HEK293 (cell line): ENCODE measurements around the gene RPL19.

Source experiments
- CTCF ChIA-PET: fragments of 350-600 bp; formaldehyde crosslinking; extraction: SDS; loops from one replicate; lab custom pipeline; 2021; ENCODE audit warnings: antibody characterized with exemption; lab: Yijun Ruan, JAX
- POLR2A ChIA-PET: fragments of 300-600 bp; formaldehyde crosslinking; extraction: SDS; loops from one replicate; lab custom pipeline; 2020; ENCODE audit warnings: antibody characterized with exemption, inconsistent platforms; lab: Yijun Ruan, JAX
- H3K27ac ChIP-seq: fragments of 200-500 bp; sonication (Bioruptor generic); 2 replicates; pipeline ENCODE4 v1.5.1; 2014; ENCODE audit warnings: low read depth, low read length, control low read depth, inconsistent platforms; ENCODE audit errors: extremely low read depth
- H3K36me3 ChIP-seq, 2 experiments: fragments of 200-500 bp in 1 of 2; sonication (Bioruptor generic) in 1 of 2; 1 replicate in 1 of 2; 2 replicates in 1 of 2; pipeline ENCODE4 v1.5.1; 2014 to 2017; ENCODE audit warnings: inconsistent platforms in 2 of 2, low read length in 2 of 2; ENCODE audit not compliant: control insufficient read depth in 2 of 2, insufficient read depth in 1 of 2
- H3K4me1 ChIP-seq: fragments of 200-500 bp; sonication (Bioruptor generic); 2 replicates; pipeline ENCODE4 v1.5.1; 2014; ENCODE audit warnings: mild to moderate bottlenecking, low read length, inconsistent platforms; ENCODE audit not compliant: control insufficient read depth, insufficient read depth
- H3K4me3 ChIP-seq: 2 replicates; pipeline ENCODE4 v1.5.1; 2011; ENCODE audit warnings: low read depth, mild to moderate bottlenecking, control low read depth, low read length, moderate library complexity
- H3K9me3 ChIP-seq: fragments of 200-500 bp; sonication (Bioruptor generic); 2 replicates; pipeline ENCODE4 v1.5.1; 2014; ENCODE audit warnings: low read depth, low read length, inconsistent platforms; ENCODE audit not compliant: control insufficient read depth, insufficient read depth
- EGR2 ChIP-seq: fragments of 450-650 bp; formaldehyde crosslinking; IDR thresholded peaks from 2 replicates; pipeline ENCODE4 v1.5.1; 2016; ENCODE audit warnings: low read depth, missing biosample characterization, missing genetic modification characterization
- GLI2 ChIP-seq: fragments of 450-650 bp; formaldehyde crosslinking; IDR thresholded peaks from 2 replicates; pipeline ENCODE4; 2017; ENCODE audit warnings: missing biosample characterization, missing genetic modification characterization, low read depth, borderline replicate concordance
- KLF9 ChIP-seq: fragments of 450-650 bp; formaldehyde crosslinking; IDR thresholded peaks from 2 replicates; pipeline ENCODE4 v1.5.1; 2016; ENCODE audit warnings: missing biosample characterization, missing genetic modification characterization, low read depth
- SALL2 ChIP-seq: fragments of 450-650 bp; formaldehyde crosslinking; IDR thresholded peaks from 2 replicates; pipeline ENCODE4 v1.5.0; 2017; ENCODE audit warnings: missing biosample characterization, mild to moderate bottlenecking, missing genetic modification characterization, borderline replicate concordance
- SP2 ChIP-seq: fragments of 450-650 bp; formaldehyde crosslinking; IDR thresholded peaks from 2 replicates; pipeline ENCODE4 v1.5.1; 2016; ENCODE audit warnings: missing biosample characterization, missing genetic modification characterization
- ZNF114 ChIP-seq: fragments of 450-650 bp; formaldehyde crosslinking; IDR thresholded peaks from 2 replicates; pipeline ENCODE4 v1.5.0; 2017; ENCODE audit warnings: missing biosample characterization, missing genetic modification characterization
- ZNF133 ChIP-seq: fragments of 450-650 bp; formaldehyde crosslinking; IDR thresholded peaks from 2 replicates; pipeline ENCODE4 v1.5.1; 2016; ENCODE audit warnings: missing biosample characterization, missing genetic modification characterization
- ZNF155 ChIP-seq: fragments of 450-650 bp; formaldehyde crosslinking; IDR thresholded peaks from 2 replicates; pipeline ENCODE4 v1.5.1; 2016; ENCODE audit warnings: missing biosample characterization, missing genetic modification characterization
- ZNF169 ChIP-seq: fragments of 450-650 bp; formaldehyde crosslinking; IDR thresholded peaks from 2 replicates; pipeline ENCODE4 v1.5.1; 2016; ENCODE audit warnings: missing biosample characterization, missing genetic modification characterization
- ZNF529 ChIP-seq: fragments of 450-650 bp; formaldehyde crosslinking; IDR thresholded peaks from 2 replicates; pipeline ENCODE4 v1.5.1; 2017; ENCODE audit warnings: missing genetic modification characterization, missing biosample characterization; ENCODE audit not compliant: insufficient replicate concordance
- ZNF530 ChIP-seq: fragments of 450-650 bp; formaldehyde crosslinking; IDR thresholded peaks from 2 replicates; pipeline ENCODE4 v1.5.1; 2016; ENCODE audit warnings: low read depth, missing biosample characterization, missing genetic modification characterization
- ZNF558 ChIP-seq: fragments of 450-650 bp; formaldehyde crosslinking; IDR thresholded peaks from 2 replicates; pipeline ENCODE4 v1.5.1; 2016; ENCODE audit warnings: missing biosample characterization, missing genetic modification characterization
- ZNF585B ChIP-seq: fragments of 450-650 bp; formaldehyde crosslinking; IDR thresholded peaks from 2 replicates; pipeline ENCODE4 v1.5.1; 2016; ENCODE audit warnings: missing biosample characterization, missing genetic modification characterization
- ZNF626 ChIP-seq: fragments of 450-650 bp; sonication (Bioruptor Pico); formaldehyde crosslinking; IDR thresholded peaks from 2 replicates; pipeline ENCODE4 v1.5.1; 2018; ENCODE audit warnings: missing biosample characterization, missing genetic modification characterization, inconsistent platforms
- ZNF629 ChIP-seq: fragments of 450-650 bp; formaldehyde crosslinking; IDR thresholded peaks from 2 replicates; pipeline ENCODE4 v1.5.1; 2017; ENCODE audit warnings: missing biosample characterization, missing genetic modification characterization
- ZNF670 ChIP-seq: fragments of 450-650 bp; formaldehyde crosslinking; IDR thresholded peaks from 2 replicates; pipeline ENCODE4 v1.5.1; 2016; ENCODE audit warnings: missing biosample characterization, missing genetic modification characterization, low read depth
- ZNF776 ChIP-seq: fragments of 450-650 bp; formaldehyde crosslinking; IDR thresholded peaks from 2 replicates; pipeline ENCODE4 v1.5.0; 2017; ENCODE audit warnings: missing biosample characterization, missing genetic modification characterization, borderline replicate concordance
- ZNF791 ChIP-seq: fragments of 450-650 bp; formaldehyde crosslinking; IDR thresholded peaks from 2 replicates; pipeline ENCODE4 v1.5.1; 2016; ENCODE audit warnings: missing biosample characterization, missing genetic modification characterization
- ZNF837 ChIP-seq: fragments of 450-650 bp; formaldehyde crosslinking; IDR thresholded peaks from 2 replicates; pipeline ENCODE4 v1.5.1; 2016; ENCODE audit warnings: missing biosample characterization, missing genetic modification characterization
- ZXDB ChIP-seq: fragments of 450-650 bp; formaldehyde crosslinking; IDR thresholded peaks from 2 replicates; pipeline ENCODE4 v1.5.1; 2016; ENCODE audit warnings: missing biosample characterization, missing genetic modification characterization
- TF ChIP-seq, protein P1 (sequence below): fragments of 450-650 bp; formaldehyde crosslinking; conservative IDR thresholded peaks from 2 replicates; pipeline ENCODE4 v1.5.1; 2016; ENCODE audit warnings: low read depth, missing biosample characterization, missing genetic modification characterization
- TF ChIP-seq, protein P2 (sequence below): fragments of 450-650 bp; formaldehyde crosslinking; IDR thresholded peaks from 2 replicates; pipeline ENCODE4 v1.5.0; 2017; ENCODE audit warnings: missing biosample characterization, missing genetic modification characterization, borderline replicate concordance
- TF ChIP-seq, protein P3 (sequence below): fragments of 450-650 bp; formaldehyde crosslinking; IDR thresholded peaks from 2 replicates; pipeline ENCODE4 v1.5.1; 2016; ENCODE audit warnings: missing biosample characterization, missing genetic modification characterization
- TF ChIP-seq, protein P4 (sequence below): fragments of 450-650 bp; formaldehyde crosslinking; IDR thresholded peaks from 2 replicates; pipeline ENCODE4 v1.5.1; 2017; ENCODE audit warnings: missing biosample characterization, missing genetic modification characterization

RPL19 gene

DNA sequence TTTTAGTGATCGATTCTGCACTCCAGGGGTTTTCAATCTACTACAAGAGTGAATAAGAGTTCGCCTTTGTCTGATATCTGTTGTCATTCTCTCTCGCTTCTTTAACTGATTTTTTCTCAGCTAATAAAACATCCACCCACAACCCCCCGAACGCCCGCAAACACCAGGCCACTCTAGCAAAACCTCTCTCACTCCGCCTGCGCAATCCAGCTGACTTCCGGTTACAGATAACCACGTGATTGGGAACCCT is 338 bp upstream of the RPL19 start (continued):
- TF ChIP-seq, protein P1, sequence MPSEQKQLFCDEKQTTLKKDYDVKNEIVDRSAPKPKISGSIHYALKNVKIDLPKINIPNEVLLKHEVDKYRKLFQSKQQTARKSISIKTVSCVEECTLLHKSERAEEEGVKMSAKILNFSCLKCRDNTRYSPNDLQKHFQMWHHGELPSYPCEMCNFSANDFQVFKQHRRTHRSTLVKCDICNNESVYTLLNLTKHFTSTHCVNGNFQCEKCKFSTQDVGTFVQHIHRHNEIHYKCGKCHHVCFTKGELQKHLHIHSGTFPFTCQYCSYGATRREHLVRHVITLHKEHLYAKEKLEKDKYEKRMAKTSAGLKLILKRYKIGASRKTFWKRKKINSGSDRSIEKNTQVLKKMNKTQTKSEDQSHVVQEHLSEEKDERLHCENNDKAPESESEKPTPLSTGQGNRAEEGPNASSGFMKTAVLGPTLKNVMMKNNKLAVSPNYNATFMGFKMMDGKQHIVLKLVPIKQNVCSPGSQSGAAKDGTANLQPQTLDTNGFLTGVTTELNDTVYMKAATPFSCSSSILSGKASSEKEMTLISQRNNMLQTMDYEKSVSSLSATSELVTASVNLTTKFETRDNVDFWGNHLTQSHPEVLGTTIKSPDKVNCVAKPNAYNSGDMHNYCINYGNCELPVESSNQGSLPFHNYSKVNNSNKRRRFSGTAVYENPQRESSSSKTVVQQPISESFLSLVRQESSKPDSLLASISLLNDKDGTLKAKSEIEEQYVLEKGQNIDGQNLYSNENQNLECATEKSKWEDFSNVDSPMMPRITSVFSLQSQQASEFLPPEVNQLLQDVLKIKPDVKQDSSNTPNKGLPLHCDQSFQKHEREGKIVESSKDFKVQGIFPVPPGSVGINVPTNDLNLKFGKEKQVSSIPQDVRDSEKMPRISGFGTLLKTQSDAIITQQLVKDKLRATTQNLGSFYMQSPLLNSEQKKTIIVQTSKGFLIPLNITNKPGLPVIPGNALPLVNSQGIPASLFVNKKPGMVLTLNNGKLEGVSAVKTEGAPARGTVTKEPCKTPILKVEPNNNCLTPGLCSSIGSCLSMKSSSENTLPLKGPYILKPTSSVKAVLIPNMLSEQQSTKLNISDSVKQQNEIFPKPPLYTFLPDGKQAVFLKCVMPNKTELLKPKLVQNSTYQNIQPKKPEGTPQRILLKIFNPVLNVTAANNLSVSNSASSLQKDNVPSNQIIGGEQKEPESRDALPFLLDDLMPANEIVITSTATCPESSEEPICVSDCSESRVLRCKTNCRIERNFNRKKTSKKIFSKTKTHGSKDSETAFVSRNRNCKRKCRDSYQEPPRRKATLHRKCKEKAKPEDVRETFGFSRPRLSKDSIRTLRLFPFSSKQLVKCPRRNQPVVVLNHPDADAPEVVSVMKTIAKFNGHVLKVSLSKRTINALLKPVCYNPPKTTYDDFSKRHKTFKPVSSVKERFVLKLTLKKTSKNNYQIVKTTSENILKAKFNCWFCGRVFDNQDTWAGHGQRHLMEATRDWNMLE (tag by site-specific recombination) = no peak
- TF ChIP-seq ZNF114 (tag by site-specific recombination) (no peak), ZNF530 (tag by site-specific recombination) (no peak), ZNF626 (tag by site-specific recombination) (no peak), ZNF529 (tag by site-specific recombination) (no peak), SALL2 (tag by site-specific recombination) (no peak), ZXDB (tag by site-specific recombination) (no peak), ZNF670 (no peak), ZNF837 (no peak), GLI2 (tag by site-specific recombination) (no peak), ZNF558 (tag by site-specific recombination) (no peak), KLF9 (no peak), ZNF169 (tag by site-specific recombination) (no peak), ZNF629 (tag by site-specific recombination) (no peak), ZNF585B (no peak)
- TF ChIP-seq, protein P2, sequence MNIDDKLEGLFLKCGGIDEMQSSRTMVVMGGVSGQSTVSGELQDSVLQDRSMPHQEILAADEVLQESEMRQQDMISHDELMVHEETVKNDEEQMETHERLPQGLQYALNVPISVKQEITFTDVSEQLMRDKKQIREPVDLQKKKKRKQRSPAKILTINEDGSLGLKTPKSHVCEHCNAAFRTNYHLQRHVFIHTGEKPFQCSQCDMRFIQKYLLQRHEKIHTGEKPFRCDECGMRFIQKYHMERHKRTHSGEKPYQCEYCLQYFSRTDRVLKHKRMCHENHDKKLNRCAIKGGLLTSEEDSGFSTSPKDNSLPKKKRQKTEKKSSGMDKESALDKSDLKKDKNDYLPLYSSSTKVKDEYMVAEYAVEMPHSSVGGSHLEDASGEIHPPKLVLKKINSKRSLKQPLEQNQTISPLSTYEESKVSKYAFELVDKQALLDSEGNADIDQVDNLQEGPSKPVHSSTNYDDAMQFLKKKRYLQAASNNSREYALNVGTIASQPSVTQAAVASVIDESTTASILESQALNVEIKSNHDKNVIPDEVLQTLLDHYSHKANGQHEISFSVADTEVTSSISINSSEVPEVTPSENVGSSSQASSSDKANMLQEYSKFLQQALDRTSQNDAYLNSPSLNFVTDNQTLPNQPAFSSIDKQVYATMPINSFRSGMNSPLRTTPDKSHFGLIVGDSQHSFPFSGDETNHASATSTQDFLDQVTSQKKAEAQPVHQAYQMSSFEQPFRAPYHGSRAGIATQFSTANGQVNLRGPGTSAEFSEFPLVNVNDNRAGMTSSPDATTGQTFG (tag by site-specific recombination) = no peak

DNA sequence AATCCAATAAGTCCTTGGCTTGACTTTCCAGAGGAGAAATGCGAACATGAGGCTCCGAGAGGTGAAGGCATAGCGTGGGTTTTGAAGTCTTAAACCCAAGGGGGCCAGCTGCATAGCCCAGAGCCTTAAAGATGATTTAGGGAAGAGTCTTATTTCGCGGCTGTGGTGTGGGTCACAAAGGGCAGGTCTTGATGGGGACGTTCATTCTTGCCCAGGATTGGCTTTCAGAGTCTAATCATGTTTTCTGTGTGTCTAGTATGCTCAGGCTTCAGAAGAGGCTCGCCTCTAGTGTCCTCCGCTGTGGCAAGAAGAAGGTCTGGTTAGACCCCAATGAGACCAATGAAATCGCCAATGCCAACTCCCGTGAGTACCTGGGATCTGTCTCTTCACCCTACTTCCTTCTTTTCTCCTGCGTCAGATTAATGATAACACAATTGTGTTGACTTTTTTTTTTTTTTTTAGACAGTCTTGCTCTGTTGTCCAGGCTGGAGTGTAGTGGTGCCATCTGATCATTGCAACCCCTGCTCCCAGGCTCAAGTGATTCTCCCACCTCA is 951 bp downstream of the RPL19 start:
- peak overlapping the region; percentile 99 for H3K27ac ChIP-seq
- TF ChIP-seq, protein P3, sequence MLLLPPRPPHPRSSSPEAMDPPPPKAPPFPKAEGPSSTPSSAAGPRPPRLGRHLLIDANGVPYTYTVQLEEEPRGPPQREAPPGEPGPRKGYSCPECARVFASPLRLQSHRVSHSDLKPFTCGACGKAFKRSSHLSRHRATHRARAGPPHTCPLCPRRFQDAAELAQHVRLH (tag by site-specific recombination) = no peak
- TF ChIP-seq ZNF629 (tag by site-specific recombination) (no peak), ZNF133 (tag by site-specific recombination) (no peak), EGR2 (tag by site-specific recombination) (no peak), ZNF155 (tag by site-specific recombination) (no peak), ZNF776 (no peak), SP2 (tag by site-specific recombination) (no peak), ZNF791 (tag by site-specific recombination) (no peak)
- TF ChIP-seq, protein P4, sequence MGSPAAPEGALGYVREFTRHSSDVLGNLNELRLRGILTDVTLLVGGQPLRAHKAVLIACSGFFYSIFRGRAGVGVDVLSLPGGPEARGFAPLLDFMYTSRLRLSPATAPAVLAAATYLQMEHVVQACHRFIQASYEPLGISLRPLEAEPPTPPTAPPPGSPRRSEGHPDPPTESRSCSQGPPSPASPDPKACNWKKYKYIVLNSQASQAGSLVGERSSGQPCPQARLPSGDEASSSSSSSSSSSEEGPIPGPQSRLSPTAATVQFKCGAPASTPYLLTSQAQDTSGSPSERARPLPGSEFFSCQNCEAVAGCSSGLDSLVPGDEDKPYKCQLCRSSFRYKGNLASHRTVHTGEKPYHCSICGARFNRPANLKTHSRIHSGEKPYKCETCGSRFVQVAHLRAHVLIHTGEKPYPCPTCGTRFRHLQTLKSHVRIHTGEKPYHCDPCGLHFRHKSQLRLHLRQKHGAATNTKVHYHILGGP (tag by site-specific recombination) = no peak
- TF ChIP-seq, all 188 proteins: peak for 0
- Histone ChIP-seq H3K4me1 (peaks cover 5% of the 10 kb centered on the region; the same call in 1 of the 2 replicates), H3K4me3 (peak overlapping the region; percentile 96), H3K9me3 (no peaks in the 10 kb centered on the region), H3K36me3 (peaks cover 38 to 48% of the 10 kb centered on the region in 2 experiments)
- CTCF ChIA-PET = interaction anchor here (0.7 to 18.9 kb wide), 3 partner anchors 39 to 319 kb away, joined by 4 to 733 read pairs (median 6); no protein-coding TSS in a partner anchor
- POLR2A ChIA-PET = interaction anchor here (0.6 to 2.6 kb wide), 5 partner anchors 20 to 200 kb away, joined by 3 to 22 read pairs (median 16); no protein-coding TSS in a partner anchor
